ENCODE results near the gene CAMSAP2. TPM values are rescaled to one million over a fixed set of nuclear protein-coding genes. Genes with fewer than 3 reads are reported as not detected.

The CAMSAP2 gene
- total and polyA plus RNA-seq, 2 of the 8 experiments (the other 6 are each of a cell fraction or from before 2014, with no cell fraction given): 4.2 to 27.6 TPM

DNA sequence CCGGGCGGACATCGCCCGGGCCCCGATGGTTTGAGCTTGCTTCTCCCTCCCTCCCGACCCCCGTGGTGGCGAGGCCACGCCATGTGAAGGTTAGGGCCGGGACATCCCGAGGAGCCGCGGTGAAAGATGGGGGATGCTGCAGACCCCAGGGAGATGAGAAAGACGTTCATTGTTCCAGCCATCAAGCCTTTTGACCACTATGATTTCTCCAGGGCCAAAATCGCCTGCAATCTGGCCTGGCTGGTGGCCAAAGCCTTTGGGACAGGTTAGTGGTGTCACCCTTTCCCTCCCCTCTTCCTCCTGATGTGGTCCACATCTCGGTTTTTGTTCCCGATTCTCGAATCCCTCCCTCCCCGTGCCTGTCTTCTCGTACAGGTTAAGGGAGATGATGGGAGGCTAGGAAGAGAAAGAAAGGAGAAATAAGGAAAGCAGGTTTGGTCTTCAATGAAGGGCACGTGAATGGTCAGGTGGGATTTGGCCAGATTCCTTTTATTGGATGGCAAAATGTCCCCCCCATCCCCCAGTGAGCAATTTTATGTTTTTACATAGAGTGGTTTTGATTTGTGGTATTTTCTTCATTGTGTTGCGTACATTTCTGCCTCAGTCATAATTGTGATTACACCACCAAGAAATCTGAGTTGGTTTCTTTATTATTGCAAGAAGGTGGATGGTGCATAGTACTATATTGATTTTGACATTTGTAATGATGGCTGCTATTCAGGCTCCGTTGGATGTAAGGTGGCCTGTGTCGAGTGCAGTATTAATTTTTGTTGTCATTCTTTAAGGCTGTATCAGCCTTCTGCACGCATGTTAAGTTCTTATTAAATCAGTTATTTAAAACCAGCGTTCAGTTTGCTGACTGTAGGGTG lies 1.2 kb downstream of the CAMSAP2 start:
- H2BK12ac ChIP-seq (ENCODE audit: low read depth, low read length): peak overlapping the region; percentile 62; the same call in 1 of the 2 replicates
- H4K8ac ChIP-seq (ENCODE audit: extremely low read depth, insufficient read depth, low read length): peak overlapping the region; percentile 94; the same call in 1 of the 2 replicates
- no peak for DNase-seq (ENCODE audit: low read depth in 1 of 2, low spot score in 2 of 2)
- H3K23ac ChIP-seq (ENCODE audit: insufficient read length): no peak overlapping the region
- 8% methylated on average over 20 of the region's 26 CpGs; no CpG with 5 or more reads in 1 of the 2 experiments for WGBS, 2 experiments (ENCODE audit: extremely low coverage in 1 of 2, insufficient coverage in 1 of 2, insufficient read length in 1 of 2, insufficient replicate concordance in 2 of 2, low coverage in 1 of 2, low lambda C conversion rate in 2 of 2, missing lambda C conversion rate in 1 of 2)
- no peaks in the 10 kb centered on the region; the same call in none of the 2 replicates for H3K79me1 ChIP-seq (ENCODE audit: low read depth, low read length)
- no peak for FAIRE-seq
- ChIA-PET CTCF (ENCODE audit: partially characterized antibody) (interaction anchor here (2.7 to 3.1 kb wide), 2 partner anchors 63 to 118 kb away, joined by 12 to 15 read pairs; no protein-coding TSS in a partner anchor), POLR2A (ENCODE audit: partially characterized antibody) (interaction anchor here (0.8 to 1.8 kb wide), 11 partner anchors 8 to 152 kb away, joined by 3 to 8 read pairs (median 3); partner anchors contain the start of genes DDX59 and KIF14)
- H3K4me3 ChIP-seq (ENCODE audit: extremely low read depth in 1 of 4, insufficient read depth in 2 of 4, low read depth in 3 of 4, low read length in 4 of 4): peak overlapping the region; percentile 83 to 97 (median 94)
- no peak overlapping the region for H2BK20ac ChIP-seq (ENCODE audit: low read length)
- H2BK120ac ChIP-seq (replicated peaks; ENCODE audit: low read depth, low read length): no peak overlapping the region
- peak overlapping the region; percentile 85 for H3K18ac ChIP-seq (ENCODE audit: extremely low read depth, low read length)
- peak overlapping the region; percentile 80 to 96 (median 84) for H3K9ac ChIP-seq (replicated peaks in 1 of 4; ENCODE audit: extremely low read depth in 1 of 4, low read depth in 3 of 4, low read length in 3 of 4)
- H4K91ac ChIP-seq (replicated peaks; ENCODE audit: insufficient read length, low read length): no peak overlapping the region
- no peaks in the 10 kb centered on the region for H3K36me3 ChIP-seq (ENCODE audit: control insufficient read depth in 2 of 4, insufficient read depth in 4 of 4, low read length in 3 of 4)
- peaks cover 9 to 51% of the 10 kb centered on the region in 2 experiments; a peak in 3 of 4 replicates for H3K79me2 ChIP-seq (ENCODE audit: control insufficient read depth in 1 of 2, insufficient read depth in 2 of 2, low read length in 2 of 2)
- H3K14ac ChIP-seq (ENCODE audit: insufficient read length): no peak overlapping the region
- peak overlapping the region; percentile 34 for H3K56ac ChIP-seq (replicated peaks; ENCODE audit: insufficient read length, low read depth, low read length)
- peaks cover 1 to 6% of the 10 kb centered on the region in 2 experiments for H4K20me1 ChIP-seq (replicated peaks in 1 of 2; ENCODE audit: control insufficient read depth in 1 of 2, insufficient read depth in 2 of 2, low read length in 2 of 2)
- H3K4ac ChIP-seq (replicated peaks; ENCODE audit: insufficient read length, low read depth, low read length): peak overlapping the region; percentile 61
- no peak overlapping the region for H2AK5ac ChIP-seq (ENCODE audit: low read depth, low read length)
- no peaks in the 10 kb centered on the region for H3K9me3 ChIP-seq (ENCODE audit: insufficient read depth in 2 of 2, low read depth in 1 of 2, low read length in 1 of 2)
- peak overlapping the region; percentile 86 to 91 for H3K4me2 ChIP-seq (ENCODE audit: insufficient read depth in 1 of 2, low read depth in 2 of 2, low read length in 2 of 2)
- peaks cover 0 to 3% (median 1%) of the 10 kb centered on the region in 4 experiments; a peak in 3 of 7 replicates for H3K27me3 ChIP-seq (replicated peaks in 1 of 4; ENCODE audit: control insufficient read depth in 3 of 4, extremely low read depth in 1 of 4, insufficient read depth in 3 of 4, low read length in 3 of 4)
- peak overlapping the region; percentile 86 for H3K27ac ChIP-seq (ENCODE audit: low read depth, low read length)
- TF ChIP-seq JUND (IDR thresholded peaks at IDR 0.05; ENCODE audit: low read length): no peak
- TF ChIP-seq KDM4A (IDR thresholded peaks at IDR 0.05; ENCODE audit: low read depth, low read length, severe bottlenecking): peak; percentile 85
- H3K4me1 ChIP-seq (replicated peaks in 1 of 4; ENCODE audit: control insufficient read depth in 3 of 4, insufficient read depth in 4 of 4, low read length in 3 of 4): peaks cover 0 to 12% (median 7%) of the 10 kb centered on the region in 4 experiments; a peak in 4 of 7 replicates
- H2BK5ac ChIP-seq (ENCODE audit: low read depth, low read length): 0 out of 2 replicates have a peak overlapping the region, but pooled peaks have one; percentile 54
- H2AFZ ChIP-seq (ENCODE audit: low read length): peak overlapping the region; percentile 93; the same call in 1 of the 2 replicates
- H3K23me2 ChIP-seq (ENCODE audit: low read depth, low read length): peaks cover 10% of the 10 kb centered on the region
- H4K5ac ChIP-seq (ENCODE audit: insufficient read length, low read depth, low read length): peak overlapping the region; percentile 0
- H2BK15ac ChIP-seq (ENCODE audit: low read length): no peak overlapping the region
